B cell (primary cell): Measurements from ENCODE around the gene CTRL. TPM values are rescaled to one million over a fixed set of nuclear protein-coding genes. Genes with fewer than 3 reads are reported as not detected.

Source experiments
- ATAC-seq: fragments of 200-7000 bp; cut with Tn5 transposase; one replicate; pipeline ENCODE4 v1.10.0; 2021; ENCODE audit warnings: low read depth, mild to moderate bottlenecking, moderate number of reproducible peaks, moderate library complexity
- CTCF ChIA-PET: fragments of 350-600 bp; sonication (Branson Sonifier 250); formaldehyde crosslinking; loops from one replicate; lab custom pipeline; 2021; ENCODE audit warnings: antibody characterized with exemption, inconsistent platforms; lab: Charles Lee
- POLR2A ChIA-PET: fragments of 350-600 bp; sonication (Branson Sonifier 250); formaldehyde crosslinking; loops from one replicate; lab custom pipeline; 2021; ENCODE audit warnings: antibody characterized with exemption; lab: Charles Lee
- DNase-seq: peaks from one replicate; pipeline ENCODE4 v3.0.0; 2013
- H2AFZ ChIP-seq: 2 replicates; pipeline ENCODE4 v1.6.1; 2012; ENCODE audit warnings: mild to moderate bottlenecking, low read depth, low read length; ENCODE audit not compliant: insufficient read depth, poor library complexity, severe bottlenecking
- H3K27ac ChIP-seq, 2 donors: 1 replicate in 1 of 2; 2 replicates in 1 of 2; pipeline ENCODE4 v1.5.1; 2012 to 2013; ENCODE audit warnings: low read length in 2 of 2, mild to moderate bottlenecking in 2 of 2, moderate library complexity in 1 of 2
- H3K27me3 ChIP-seq, 4 experiments: fragments of 200-600 bp in 1 of 4; sonication (generic) in 1 of 4; replicated peaks in 1 of 4; 1 replicate in 2 of 4; 2 replicates in 2 of 4; pipeline versions ENCODE4 v1.6.1 to v1.7.0; 2013 to 2016; ENCODE audit warnings: low read length in 3 of 4, mild to moderate bottlenecking in 2 of 4, mixed read lengths in 1 of 4, moderate library complexity in 1 of 4; ENCODE audit not compliant: insufficient read depth in 4 of 4, control insufficient read depth in 3 of 4; ENCODE audit errors: control extremely low read depth in 1 of 4
- H3K36me3 ChIP-seq, 2 experiments: replicated peaks in 1 of 2; 1 replicate in 1 of 2; 2 replicates in 1 of 2; pipeline versions ENCODE4 v1.6.1 to v1.7.1; 2013; ENCODE audit warnings: low read length in 1 of 2; ENCODE audit not compliant: insufficient read depth in 2 of 2, control insufficient read depth in 1 of 2; ENCODE audit errors: control extremely low read depth in 1 of 2, extremely low read depth in 1 of 2
- H3K4me1 ChIP-seq, 2 donors: fragments of 200-600 bp in 1 of 2; sonication (generic) in 1 of 2; 1 replicate in 1 of 2; 2 replicates in 1 of 2; pipeline versions ENCODE4 v1.5.1 to v1.6.1; 2013 to 2017; ENCODE audit warnings: low read length in 2 of 2; ENCODE audit not compliant: control insufficient read depth in 2 of 2, insufficient read depth in 2 of 2
- H3K4me2 ChIP-seq: replicated peaks from 2 replicates; pipeline ENCODE3; 2012; ENCODE audit warnings: mild to moderate bottlenecking, low read depth, low read length; ENCODE audit not compliant: poor library complexity, severe bottlenecking
- H3K4me3 ChIP-seq, 5 experiments: fragments of 200-600 bp in 1 of 5; sonication (generic) in 1 of 5; 1 replicate in 3 of 5; 2 replicates in 2 of 5; pipeline versions ENCODE4 v1.5.1 to v1.7.0; 2011 to 2016; ENCODE audit warnings: low read length in 4 of 5, mild to moderate bottlenecking in 4 of 5, low read depth in 2 of 5, control low read depth in 1 of 5, moderate library complexity in 1 of 5; ENCODE audit not compliant: insufficient read depth in 1 of 5; ENCODE audit errors: control extremely low read depth in 1 of 5, extremely low read depth in 1 of 5
- H3K79me2 ChIP-seq: fragments of 200-600 bp; sonication (generic); one replicate; pipeline ENCODE4 v1.6.0; 2016; ENCODE audit warnings: low read length; ENCODE audit not compliant: control insufficient read depth, insufficient read depth
- H3K9ac ChIP-seq: fragments of 200-600 bp; sonication (generic); 2 replicates; pipeline ENCODE4 v1.6.1; 2017; ENCODE audit warnings: mild to moderate bottlenecking, low read length, moderate library complexity
- H3K9me3 ChIP-seq, 3 donors: one replicate each; pipeline versions ENCODE4 v1.6.1 to v1.7.1; 2013; ENCODE audit warnings: low read length in 2 of 3; ENCODE audit not compliant: control insufficient read depth in 2 of 3, insufficient read depth in 1 of 3; ENCODE audit errors: control extremely low read depth in 1 of 3
- H4K20me1 ChIP-seq: 2 replicates; pipeline ENCODE4 v1.6.0; 2012; ENCODE audit warnings: mild to moderate bottlenecking, low read length; ENCODE audit not compliant: insufficient read depth, control insufficient read depth, poor library complexity, severe bottlenecking
- H3K27ac Mint-ChIP-seq: one replicate; pipeline ENCODE4 v1.8.0; 2021; ENCODE audit warnings: mixed read lengths
- H3K27me3 Mint-ChIP-seq: one replicate; pipeline ENCODE4 v1.8.0; 2021; ENCODE audit warnings: mixed read lengths
- H3K4me1 Mint-ChIP-seq: one replicate; pipeline ENCODE4 v1.8.0; 2021; ENCODE audit warnings: mixed read lengths
- H3K4me3 Mint-ChIP-seq: one replicate; pipeline ENCODE4 v1.8.0; 2021; ENCODE audit warnings: mixed read lengths
- H3K9me3 Mint-ChIP-seq: one replicate; pipeline ENCODE4 v1.8.0; 2022; ENCODE audit warnings: mixed read lengths; ENCODE audit not compliant: insufficient read depth
- EZH2 ChIP-seq: IDR thresholded peaks from 2 replicates; pipeline ENCODE4 v1.6.1; 2012; ENCODE audit warnings: borderline replicate concordance, low read depth, mild to moderate bottlenecking, moderate library complexity, low read length; ENCODE audit not compliant: insufficient read depth, poor library complexity, severe bottlenecking
- WGBS: methylation state at CpG from one replicate; pipeline ENCODE4 v1.1.5; 2013; ENCODE audit warnings: missing lambda C conversion rate; ENCODE audit not compliant: insufficient coverage; 5-methylcytosine and 5-hydroxymethylcytosine counted together
- intact Hi-C: fragments of 100-400 bp; cut with micrococcal nuclease; formaldehyde crosslinking; loops from one replicate; pipeline ENCODE4 v1.10.0; 2022
- polyA plus RNA-seq: library from polyadenylated mRNA; depleted of rRNA; stranded (reverse); fragments of >200 nt; gene quantifications from 2 replicates; pipeline ENCODE4 v1.2.3, GENCODE V29; 2012
- total RNA-seq, 2 donors: library from RNA; stranded (reverse); fragments of 120-200 nt in 1 of 2; gene quantifications; 1 replicate in 1 of 2; 2 replicates in 1 of 2; pipeline versions ENCODE4 v1.2.3 to v1.2.4, GENCODE V29; 2013 to 2022
- TF ChIP-seq, protein P1 (sequence below): fragments of 200-600 bp; IDR thresholded peaks from one replicate; pipeline ENCODE4 v1.8.0; 2022; ENCODE audit warnings: antibody characterized with exemption, mild to moderate bottlenecking

Gene CTRL
- total and polyA plus RNA-seq, 2 donors (not counting 1 experiment from before 2014, with no cell fraction given) = 5.8 to 19.0 TPM

DNA sequence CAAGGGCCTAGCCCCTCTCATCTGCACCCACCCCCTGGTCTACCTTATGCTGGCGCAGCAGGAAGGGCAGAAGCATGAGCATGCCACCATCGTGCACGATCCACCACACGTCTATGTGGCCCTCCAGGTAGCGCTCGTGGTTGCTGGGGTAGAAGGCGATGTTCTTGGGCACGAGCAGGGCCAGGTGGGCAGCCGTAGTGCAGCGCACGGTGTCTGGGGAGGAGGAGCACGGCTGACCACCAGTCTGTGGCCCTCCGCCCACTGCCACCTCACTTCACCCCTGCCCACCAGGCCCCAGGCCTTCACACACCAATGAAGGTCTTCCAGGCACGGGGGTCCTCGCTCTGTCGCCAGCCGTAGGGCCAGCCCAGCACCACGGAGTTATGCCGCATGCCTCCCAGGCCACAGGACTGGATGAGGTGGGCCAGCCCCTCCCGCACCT, 14.5 kb upstream of the CTRL start:
- Histone ChIP-seq H3K4me1 (peaks cover 0 to 10% of the 10 kb centered on the region in 2 donors), H4K20me1 (peaks cover 11% of the 10 kb centered on the region), H3K9ac (no peak overlapping the region), H2AFZ (no peak overlapping the region), H3K36me3 (peaks cover 0 to 11% of the 10 kb centered on the region in 2 experiments), H3K27ac (no peak overlapping the region), H3K27me3 (no peaks in the 10 kb centered on the region), H3K9me3 (no peaks in the 10 kb centered on the region), H3K79me2 (peaks cover 36% of the 10 kb centered on the region), H3K4me3 (no peak overlapping the region), H3K4me2 (no peak overlapping the region)
- no peak for DNase-seq
- CTCF ChIA-PET = interaction anchor here (0.7 to 1.4 kb wide), 4 partner anchors 9 to 62 kb away, joined by 3 to 5 read pairs (median 4); partner anchors contain the start of gene PSMB10
- no peaks in the 10 kb centered on the region for H3K9me3 Mint-ChIP-seq
- peaks cover 4% of the 10 kb centered on the region for H3K4me1 Mint-ChIP-seq
- WGBS = 96% methylated on average over 19 of the region's 20 CpGs
- H3K27ac Mint-ChIP-seq = no peak overlapping the region
- intact Hi-C loops = no loop called here
- no peak overlapping the region for H3K4me3 Mint-ChIP-seq
- H3K27me3 Mint-ChIP-seq = no peaks in the 10 kb centered on the region
- TF ChIP-seq, protein P1, sequence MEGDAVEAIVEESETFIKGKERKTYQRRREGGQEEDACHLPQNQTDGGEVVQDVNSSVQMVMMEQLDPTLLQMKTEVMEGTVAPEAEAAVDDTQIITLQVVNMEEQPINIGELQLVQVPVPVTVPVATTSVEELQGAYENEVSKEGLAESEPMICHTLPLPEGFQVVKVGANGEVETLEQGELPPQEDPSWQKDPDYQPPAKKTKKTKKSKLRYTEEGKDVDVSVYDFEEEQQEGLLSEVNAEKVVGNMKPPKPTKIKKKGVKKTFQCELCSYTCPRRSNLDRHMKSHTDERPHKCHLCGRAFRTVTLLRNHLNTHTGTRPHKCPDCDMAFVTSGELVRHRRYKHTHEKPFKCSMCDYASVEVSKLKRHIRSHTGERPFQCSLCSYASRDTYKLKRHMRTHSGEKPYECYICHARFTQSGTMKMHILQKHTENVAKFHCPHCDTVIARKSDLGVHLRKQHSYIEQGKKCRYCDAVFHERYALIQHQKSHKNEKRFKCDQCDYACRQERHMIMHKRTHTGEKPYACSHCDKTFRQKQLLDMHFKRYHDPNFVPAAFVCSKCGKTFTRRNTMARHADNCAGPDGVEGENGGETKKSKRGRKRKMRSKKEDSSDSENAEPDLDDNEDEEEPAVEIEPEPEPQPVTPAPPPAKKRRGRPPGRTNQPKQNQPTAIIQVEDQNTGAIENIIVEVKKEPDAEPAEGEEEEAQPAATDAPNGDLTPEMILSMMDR = no peak
- no peak for TF ChIP-seq EZH2
- POLR2A ChIA-PET = no interaction called here
- ATAC-seq = no peak

DNA sequence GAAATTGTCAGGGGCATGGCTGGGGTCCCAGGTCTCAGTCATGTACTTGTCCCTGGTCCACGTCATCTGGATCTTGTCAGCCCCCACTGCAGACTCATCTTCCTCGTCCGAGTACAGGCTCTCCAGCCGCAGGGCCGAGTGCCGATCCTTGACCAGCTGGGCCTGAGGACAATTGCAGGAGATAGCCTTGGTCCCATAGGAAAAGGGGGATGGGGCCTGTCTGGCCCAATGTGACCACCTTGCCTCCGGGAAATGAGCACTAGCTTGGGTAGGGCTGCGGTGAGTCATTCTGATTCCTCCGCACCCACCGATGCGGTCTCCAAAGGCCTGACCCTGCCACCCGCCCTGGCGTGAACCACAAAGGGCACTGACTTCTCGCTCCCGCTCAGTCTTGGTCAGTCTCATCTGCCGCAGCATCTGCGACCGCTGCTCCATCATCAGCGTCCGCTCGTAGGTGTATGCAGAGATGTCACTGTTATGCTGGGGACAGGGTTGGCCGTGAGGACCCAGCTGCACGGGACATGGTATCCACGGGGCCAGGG, 13.8 kb upstream of the CTRL start:
- H3K4me1 ChIP-seq = peaks cover under 1 to 12% of the 10 kb centered on the region in 2 donors
- ATAC-seq = no peak
- H3K27me3 Mint-ChIP-seq = no peaks in the 10 kb centered on the region
- peaks cover 11% of the 10 kb centered on the region for H4K20me1 ChIP-seq
- DNase-seq = no peak
- H3K9me3 ChIP-seq = no peaks in the 10 kb centered on the region
- H3K27ac Mint-ChIP-seq = no peak overlapping the region
- H3K9me3 Mint-ChIP-seq = no peaks in the 10 kb centered on the region
- H3K36me3 ChIP-seq = peaks cover 0 to 11% of the 10 kb centered on the region in 2 experiments
- H2AFZ ChIP-seq = no peak overlapping the region
- H3K4me1 Mint-ChIP-seq = peaks cover 5% of the 10 kb centered on the region
- H3K9ac ChIP-seq = no peak overlapping the region
- no peaks in the 10 kb centered on the region for H3K27me3 ChIP-seq
- intact Hi-C loops = no loop called here
- H3K27ac ChIP-seq = no peak overlapping the region
- no peak overlapping the region for H3K4me3 ChIP-seq
- no peak for TF ChIP-seq EZH2
- TF ChIP-seq, protein P1 = no peak
- CTCF ChIA-PET = interaction anchor here (1.4 kb wide), 1 partner anchor 62 kb away, joined by 5 read pairs; no protein-coding TSS in a partner anchor
- H3K4me3 Mint-ChIP-seq = no peak overlapping the region
- H3K79me2 ChIP-seq = peaks cover 39% of the 10 kb centered on the region
- no peak overlapping the region for H3K4me2 ChIP-seq
- 90% methylated on average over 22 of the region's 24 CpGs for WGBS
- POLR2A ChIA-PET = no interaction called here
